ENCODE results near the gene SYT12. TPM values are rescaled to one million over a fixed set of nuclear protein-coding genes. Genes with fewer than 3 reads are reported as not detected.

The SYT12 gene
- total RNA-seq, 1 donor from 2014 or later, result 4.8 TPM

GRCh38 chr11:67099831-67100324, 76.9 kb downstream of the SYT12 start:
- no peak for DNase-seq (ENCODE audit: low spot score)

Other genes starting within 250 kb of the SYT12 start
- gene RCE1, start 179.7 kb upstream of the SYT12 start, total RNA-seq, result 17.6 TPM
- gene LRFN4, start 166.1 kb upstream of the SYT12 start, total RNA-seq, result 18.3 TPM
- gene PC, start 64.8 kb upstream of the SYT12 start, total RNA-seq, result 12.7 TPM
- not detected for gene C11orf86, start 47.8 kb upstream of the SYT12 start, total RNA-seq
- gene RHOD, start 33.7 kb downstream of the SYT12 start, total RNA-seq, result 15.2 TPM
- gene KDM2A, start 96.1 kb downstream of the SYT12 start, total RNA-seq, result 106 TPM
- gene GRK2, start 243.3 kb downstream of the SYT12 start, total RNA-seq, result 75.9 TPM